MM.1S (cell line): ENCODE data around the gene ATAD3B.
"Not testable (repeated sequence)": the region's sequence is repeated elsewhere in the genome, so short reads cannot be mapped to it uniquely, and the experiment has no call there.

ENCODE experiments used
- DNase-seq: peaks from one replicate; pipeline ENCODE4 v3.0.0-alpha.2; 2015
- H2AFZ ChIP-seq: fragments of 300-600 bp; sonication (generic); 2 replicates; pipeline ENCODE4 v1.6.0; 2016; ENCODE audit warnings: antibody characterized with exemption, low read length
- H3F3A ChIP-seq: fragments of 300-600 bp; sonication (generic); 2 replicates; pipeline ENCODE4 v1.6.1; 2016; ENCODE audit warnings: mild to moderate bottlenecking, antibody characterized with exemption, low read length, moderate library complexity, mixed read lengths; ENCODE audit not compliant: insufficient read depth
- H3K27ac ChIP-seq: fragments of 300-600 bp; sonication (generic); 2 replicates; pipeline ENCODE4 v1.5.1; 2016; ENCODE audit warnings: mild to moderate bottlenecking, low read length
- H3K27me3 ChIP-seq: fragments of 300-600 bp; sonication (generic); replicated peaks from 2 replicates; pipeline ENCODE4 v1.6.0; 2016; ENCODE audit warnings: low read length; ENCODE audit not compliant: insufficient read depth
- H3K36me3 ChIP-seq: fragments of 300-600 bp; sonication (generic); replicated peaks from 2 replicates; pipeline ENCODE4 v1.6.1; 2016; ENCODE audit warnings: mild to moderate bottlenecking, low read length, mixed read lengths; ENCODE audit not compliant: insufficient read depth
- H3K4me1 ChIP-seq: fragments of 300-600 bp; sonication (generic); 2 replicates; pipeline ENCODE4 v1.6.1; 2016; ENCODE audit warnings: low read length, mixed read lengths
- H3K4me2 ChIP-seq: fragments of 300-600 bp; sonication (generic); 2 replicates; pipeline ENCODE4 v1.6.0; 2016; ENCODE audit warnings: low read depth, low read length
- H3K4me3 ChIP-seq: fragments of 300-600 bp; sonication (generic); 2 replicates; pipeline ENCODE4 v1.5.1; 2016; ENCODE audit warnings: low read length, mixed read lengths
- H3K79me2 ChIP-seq: fragments of 300-600 bp; sonication (generic); 2 replicates; pipeline ENCODE4 v1.6.1; 2016; ENCODE audit warnings: mixed run types, low read length, mixed read lengths
- H3K9ac ChIP-seq: fragments of 300-600 bp; sonication (generic); 2 replicates; pipeline ENCODE4 v1.6.1; 2016; ENCODE audit warnings: low read length, mixed read lengths
- H3K9me2 ChIP-seq: fragments of 300-600 bp; sonication (generic); replicated peaks from 2 replicates; pipeline ENCODE4 v1.6.1; 2016; ENCODE audit warnings: mild to moderate bottlenecking, low read length, mixed read lengths; ENCODE audit not compliant: insufficient read depth
- H3K9me3 ChIP-seq: fragments of 300-600 bp; sonication (generic); replicated peaks from 2 replicates; pipeline ENCODE4 v1.6.1; 2016; ENCODE audit warnings: mild to moderate bottlenecking, low read length, mixed read lengths; ENCODE audit not compliant: insufficient read depth
- H4K20me1 ChIP-seq: fragments of 300-600 bp; sonication (generic); 2 replicates; pipeline ENCODE4 v1.6.1; 2016; ENCODE audit warnings: mild to moderate bottlenecking, low read length, moderate library complexity, mixed read lengths; ENCODE audit not compliant: insufficient read depth
- EZH2 ChIP-seq: fragments of 300-600 bp; sonication (generic); optimal IDR thresholded peaks from 2 replicates; pipeline ENCODE3; 2017; ENCODE audit warnings: low read depth, mild to moderate bottlenecking, antibody characterized with exemption, low read length, mixed read lengths
- EZH2phosphoT487 ChIP-seq: fragments of 300-600 bp; sonication (generic); IDR thresholded peaks from 2 replicates; pipeline ENCODE4 v1.6.1; 2018; ENCODE audit warnings: antibody characterized with exemption, low read length
- TF ChIP-seq, protein P1 (sequence below): fragments of 300-600 bp; sonication (generic); IDR thresholded peaks from 2 replicates; pipeline ENCODE4 v1.5.1; 2016; ENCODE audit warnings: antibody characterized with exemption, low read length, mixed read lengths

ATAD3B gene

GRCh38 chr1:1470626-1471388, 758 bp upstream of the ATAD3B start:
- peak; percentile 31 for DNase-seq
- Histone ChIP-seq H3K36me3 (no peaks in the 10 kb centered on the region), H2AFZ (peak overlapping the region; percentile 80), H3K4me3 (peak overlapping the region; percentile 82), H3K9me3 (no peaks in the 10 kb centered on the region), H3K4me2 (peak overlapping the region; percentile 80), H3K9ac (peak overlapping the region; percentile 77), H3K9me2 (no peaks in the 10 kb centered on the region), H3K4me1 (no peaks in the 10 kb centered on the region), H3K79me2 (peaks cover 42% of the 10 kb centered on the region), H3F3A (peaks cover 11% of the 10 kb centered on the region), H3K27ac (peak overlapping the region; percentile 63), H3K27me3 (no peaks in the 10 kb centered on the region), H4K20me1 (no peaks in the 10 kb centered on the region; the same call in 1 of the 2 replicates)
- TF ChIP-seq EZH2phosphoT487 (no peak), EZH2 (no peak)
- TF ChIP-seq, protein P1, sequence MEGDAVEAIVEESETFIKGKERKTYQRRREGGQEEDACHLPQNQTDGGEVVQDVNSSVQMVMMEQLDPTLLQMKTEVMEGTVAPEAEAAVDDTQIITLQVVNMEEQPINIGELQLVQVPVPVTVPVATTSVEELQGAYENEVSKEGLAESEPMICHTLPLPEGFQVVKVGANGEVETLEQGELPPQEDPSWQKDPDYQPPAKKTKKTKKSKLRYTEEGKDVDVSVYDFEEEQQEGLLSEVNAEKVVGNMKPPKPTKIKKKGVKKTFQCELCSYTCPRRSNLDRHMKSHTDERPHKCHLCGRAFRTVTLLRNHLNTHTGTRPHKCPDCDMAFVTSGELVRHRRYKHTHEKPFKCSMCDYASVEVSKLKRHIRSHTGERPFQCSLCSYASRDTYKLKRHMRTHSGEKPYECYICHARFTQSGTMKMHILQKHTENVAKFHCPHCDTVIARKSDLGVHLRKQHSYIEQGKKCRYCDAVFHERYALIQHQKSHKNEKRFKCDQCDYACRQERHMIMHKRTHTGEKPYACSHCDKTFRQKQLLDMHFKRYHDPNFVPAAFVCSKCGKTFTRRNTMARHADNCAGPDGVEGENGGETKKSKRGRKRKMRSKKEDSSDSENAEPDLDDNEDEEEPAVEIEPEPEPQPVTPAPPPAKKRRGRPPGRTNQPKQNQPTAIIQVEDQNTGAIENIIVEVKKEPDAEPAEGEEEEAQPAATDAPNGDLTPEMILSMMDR, result no peak

GRCh38 chr1:1472053-1472876, 700 bp downstream of the ATAD3B start:
- peak overlapping the region; percentile 66 for H3K9ac ChIP-seq
- H3F3A ChIP-seq, result peaks cover 11% of the 10 kb centered on the region
- H3K36me3 ChIP-seq, H3K9me3 ChIP-seq, DNase-seq, H3K27me3 ChIP-seq, H4K20me1 ChIP-seq, H2AFZ ChIP-seq, H3K4me1 ChIP-seq, H3K9me2 ChIP-seq: not testable (repeated sequence)
- H3K27ac ChIP-seq, result peak overlapping the region; percentile 29; the same call in 1 of the 2 replicates
- peaks cover 48% of the 10 kb centered on the region for H3K79me2 ChIP-seq
- peak overlapping the region; percentile 80 for H3K4me3 ChIP-seq
- H3K4me2 ChIP-seq, result peak overlapping the region; percentile 87

- H3K27me3 ChIP-seq, DNase-seq, H3K4me1 ChIP-seq, H3K4me3 ChIP-seq, H2AFZ ChIP-seq, H3K36me3 ChIP-seq, H3F3A ChIP-seq, H3K9ac ChIP-seq, H3K4me2 ChIP-seq, H4K20me1 ChIP-seq, H3K9me2 ChIP-seq, H3K9me3 ChIP-seq, H3K27ac ChIP-seq: not testable (repeated sequence)
- H3K79me2 ChIP-seq, result peaks cover 61% of the 10 kb centered on the region
Measured at GRCh38 chr1:1476011-1476410, 4.4 kb downstream of the ATAD3B start.

DNA sequence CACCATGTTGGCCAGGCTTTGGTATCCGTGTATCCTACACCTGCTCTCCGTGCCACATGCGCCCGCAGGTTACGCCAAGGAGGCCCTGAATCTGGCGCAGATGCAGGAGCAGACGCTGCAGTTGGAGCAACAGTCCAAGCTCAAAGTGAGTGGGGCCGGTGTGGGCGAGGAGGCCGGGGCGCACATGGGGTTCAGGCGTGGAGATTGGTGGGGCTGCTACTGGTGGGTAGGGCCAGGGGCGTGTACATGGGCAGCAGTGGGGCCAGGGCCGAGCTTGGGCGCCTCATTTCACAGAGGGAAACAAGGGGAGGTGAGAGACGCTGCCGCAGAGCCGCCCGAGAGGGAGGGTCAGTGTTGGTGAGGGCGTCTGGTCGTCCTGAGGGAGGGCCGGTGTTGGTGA, 5.6 kb downstream of the ATAD3B start:
- Histone ChIP-seq H3F3A (peaks cover 3% of the 10 kb centered on the region; the same call in 1 of the 2 replicates), H3K9ac (no peak overlapping the region), H3K4me1 (no peaks in the 10 kb centered on the region), H3K4me3 (no peak overlapping the region), H3K79me2 (peaks cover 55% of the 10 kb centered on the region), H3K9me3 (no peaks in the 10 kb centered on the region), H4K20me1 (no peaks in the 10 kb centered on the region; the same call in 1 of the 2 replicates), H3K27ac (no peak overlapping the region), H3K9me2 (no peaks in the 10 kb centered on the region), H3K27me3 (no peaks in the 10 kb centered on the region), H3K4me2 (no peak overlapping the region), H2AFZ (no peak overlapping the region), H3K36me3 (peaks cover 4% of the 10 kb centered on the region; the same call in 1 of the 2 replicates)
- DNase-seq, result no peak
- TF ChIP-seq, protein P1, result no peak
- TF ChIP-seq EZH2phosphoT487 (no peak), EZH2 (no peak)
